Activated T-helper 1 cell treated with anti-CD3 and anti-CD28 coated beads, Interleukin-12 subunit alpha, Interleukin-12 subunit beta, Interleukin-2, Interleukin-4 antibody, amounts not matched to agents 30 ng/mL and 10 ng/mL and 1 ng/mL, durations not matched to agents 14 hours and 24 hours and 36 hours (primary cell): ENCODE measurements around the gene FOXL1. TPM values are rescaled to one million over a fixed set of nuclear protein-coding genes. Genes with fewer than 3 reads are reported as not detected.

Experiments
- DNase-seq: peaks from one replicate; pipeline ENCODE4 v3.0.0; 2021; ENCODE audit warnings: low spot score
- H3K27ac Mint-ChIP-seq: one replicate; pipeline ENCODE4 v1.8.0; 2021; ENCODE audit warnings: mild to moderate bottlenecking, mixed read lengths
- H3K27me3 Mint-ChIP-seq: one replicate; pipeline ENCODE4 v1.8.0; 2022; ENCODE audit warnings: mild to moderate bottlenecking, moderate library complexity, mixed read lengths; ENCODE audit not compliant: insufficient read depth
- H3K36me3 Mint-ChIP-seq: one replicate; pipeline ENCODE4 v1.8.0; 2021; ENCODE audit warnings: low read depth, mixed read lengths
- H3K4me1 Mint-ChIP-seq: one replicate; pipeline ENCODE4 v1.8.0; 2021; ENCODE audit warnings: low read depth, mixed read lengths
- H3K4me3 Mint-ChIP-seq: one replicate; pipeline ENCODE4 v1.8.0; 2021; ENCODE audit warnings: mild to moderate bottlenecking, moderate library complexity, mixed read lengths
- H3K9me3 Mint-ChIP-seq: one replicate; pipeline ENCODE4 v1.8.0; 2021; ENCODE audit warnings: mixed read lengths
- intact Hi-C: fragments of 100-400 bp; cut with micrococcal nuclease; formaldehyde crosslinking; loops from one replicate; pipeline ENCODE4 v1.15.1; 2024
- total RNA-seq: library from RNA; stranded (reverse); gene quantifications from 2 replicates; pipeline ENCODE4 v1.2.3, GENCODE V29; 2022

FOXL1 gene
- total RNA-seq, 1 donor from 2014 or later: not detected

GRCh38 chr16:86566966-86567700 lies 11.2 kb upstream of the FOXL1 start:
- H3K27me3 Mint-ChIP-seq: peaks cover 67% of the 10 kb centered on the region
- intact Hi-C loops: no loop called here
- H3K27ac Mint-ChIP-seq: no peak overlapping the region
- peak overlapping the region; percentile 15 for H3K4me3 Mint-ChIP-seq
- H3K36me3 Mint-ChIP-seq: no peaks in the 10 kb centered on the region
- H3K9me3 Mint-ChIP-seq: no peaks in the 10 kb centered on the region
- peaks cover 9% of the 10 kb centered on the region for H3K4me1 Mint-ChIP-seq
- no peak for DNase-seq

DNA sequence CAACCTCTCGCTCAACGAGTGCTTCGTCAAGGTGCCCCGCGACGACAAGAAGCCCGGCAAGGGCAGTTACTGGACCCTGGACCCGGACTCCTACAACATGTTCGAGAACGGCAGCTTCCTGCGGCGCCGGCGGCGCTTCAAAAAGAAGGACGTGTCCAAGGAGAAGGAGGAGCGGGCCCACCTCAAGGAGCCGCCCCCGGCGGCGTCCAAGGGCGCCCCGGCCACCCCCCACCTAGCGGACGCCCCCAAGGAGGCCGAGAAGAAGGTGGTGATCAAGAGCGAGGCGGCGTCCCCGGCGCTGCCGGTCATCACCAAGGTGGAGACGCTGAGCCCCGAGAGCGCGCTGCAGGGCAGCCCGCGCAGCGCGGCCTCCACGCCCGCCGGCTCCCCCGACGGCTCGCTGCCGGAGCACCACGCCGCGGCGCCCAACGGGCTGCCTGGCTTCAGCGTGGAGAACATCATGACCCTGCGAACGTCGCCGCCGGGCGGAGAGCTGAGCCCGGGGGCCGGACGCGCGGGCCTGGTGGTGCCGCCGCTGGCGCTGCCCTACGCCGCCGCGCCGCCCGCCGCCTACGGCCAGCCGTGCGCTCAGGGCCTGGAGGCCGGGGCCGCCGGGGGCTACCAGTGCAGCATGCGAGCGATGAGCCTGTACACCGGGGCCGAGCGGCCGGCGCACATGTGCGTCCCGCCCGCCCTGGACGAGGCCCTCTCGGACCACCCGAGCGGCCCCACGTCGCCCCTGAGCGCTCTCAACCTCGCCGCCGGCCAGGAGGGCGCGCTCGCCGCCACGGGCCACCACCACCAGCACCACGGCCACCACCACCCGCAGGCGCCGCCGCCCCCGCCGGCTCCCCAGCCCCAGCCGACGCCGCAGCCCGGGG lies 10.4 kb upstream of the FOXL1 start:
- intact Hi-C loops: no loop called here
- no peak overlapping the region for H3K27ac Mint-ChIP-seq
- H3K4me3 Mint-ChIP-seq: no peak overlapping the region
- H3K4me1 Mint-ChIP-seq: peaks cover 9% of the 10 kb centered on the region
- H3K9me3 Mint-ChIP-seq: no peaks in the 10 kb centered on the region
- DNase-seq: no peak
- H3K27me3 Mint-ChIP-seq: peaks cover 69% of the 10 kb centered on the region
- no peaks in the 10 kb centered on the region for H3K36me3 Mint-ChIP-seq

GRCh38 chr16:86568677-86569623 lies 9.4 kb upstream of the FOXL1 start:
- intact Hi-C loops: no loop called here
- Mint-ChIP-seq H3K4me3 (no peak overlapping the region), H3K27me3 (peaks cover 69% of the 10 kb centered on the region), H3K27ac (peak overlapping the region; percentile 61), H3K4me1 (peaks cover 2% of the 10 kb centered on the region), H3K9me3 (no peaks in the 10 kb centered on the region), H3K36me3 (no peaks in the 10 kb centered on the region)
- DNase-seq: no peak

- no peaks in the 10 kb centered on the region for H3K9me3 Mint-ChIP-seq
- no peaks in the 10 kb centered on the region for H3K4me1 Mint-ChIP-seq
- no peak for DNase-seq
- intact Hi-C loops: loop anchor here (5.0 kb wide), 1 partner anchor 92 kb away; no protein-coding TSS in a partner anchor
- no peak overlapping the region for H3K4me3 Mint-ChIP-seq
- H3K36me3 Mint-ChIP-seq: no peaks in the 10 kb centered on the region
- peaks cover 66% of the 10 kb centered on the region for H3K27me3 Mint-ChIP-seq
- H3K27ac Mint-ChIP-seq: no peak overlapping the region
Observed at GRCh38 chr16:86569701-86570447, 8.5 kb upstream of the FOXL1 start.

DNA sequence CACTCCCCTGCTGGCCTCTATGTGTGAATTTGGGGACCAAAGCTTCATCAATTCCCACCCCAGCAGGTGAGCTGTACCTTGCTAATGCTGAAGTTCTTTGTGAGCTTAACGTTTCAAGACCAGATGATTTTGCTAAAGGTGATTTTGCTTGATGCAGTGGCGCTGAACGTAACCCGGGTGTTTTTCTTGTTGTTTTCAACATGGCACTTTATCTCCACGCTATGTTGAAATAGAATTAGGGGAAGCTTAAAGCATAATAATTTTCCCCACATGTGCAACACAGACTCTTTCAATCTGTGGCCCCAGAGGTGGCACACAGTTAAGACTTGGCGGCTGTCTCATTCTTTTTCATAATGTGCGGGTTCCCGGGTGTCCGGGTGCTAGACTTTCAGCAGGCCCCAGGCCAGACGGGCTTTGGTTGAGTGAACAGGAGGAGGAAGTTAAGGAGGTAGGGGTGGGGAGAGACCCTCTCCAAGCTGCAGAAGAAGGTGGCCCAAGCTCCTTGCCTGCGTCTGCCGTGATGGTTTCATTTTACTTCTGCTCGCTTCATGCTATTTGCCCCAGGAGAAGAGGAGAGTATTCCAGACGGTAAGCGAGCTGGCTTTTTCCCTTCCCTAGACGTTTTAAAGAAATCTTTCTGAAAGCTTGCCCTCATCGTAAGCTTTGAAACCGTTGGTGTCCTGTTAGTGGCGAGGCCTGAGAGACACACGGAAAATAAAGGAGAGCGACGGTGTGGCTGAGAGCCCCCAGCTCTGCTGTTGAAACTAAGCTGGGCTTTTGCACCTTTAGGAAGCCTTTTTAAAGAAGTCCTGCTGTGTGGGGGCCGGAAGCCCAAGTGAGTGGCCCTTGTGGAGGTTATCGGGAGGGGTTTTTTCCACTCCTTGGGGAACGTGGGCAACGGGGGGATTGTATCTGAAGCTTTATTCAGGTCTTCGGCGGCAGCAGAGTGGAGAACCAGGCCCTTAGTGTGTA lies 7.5 kb upstream of the FOXL1 start:
- Mint-ChIP-seq H3K36me3 (no peaks in the 10 kb centered on the region), H3K4me1 (no peaks in the 10 kb centered on the region), H3K4me3 (no peak overlapping the region), H3K9me3 (no peaks in the 10 kb centered on the region), H3K27ac (no peak overlapping the region), H3K27me3 (peaks cover 61% of the 10 kb centered on the region)
- intact Hi-C loops: loop anchor here (5.0 kb wide), 1 partner anchor 91 kb away; no protein-coding TSS in a partner anchor
- DNase-seq: no peak

DNA sequence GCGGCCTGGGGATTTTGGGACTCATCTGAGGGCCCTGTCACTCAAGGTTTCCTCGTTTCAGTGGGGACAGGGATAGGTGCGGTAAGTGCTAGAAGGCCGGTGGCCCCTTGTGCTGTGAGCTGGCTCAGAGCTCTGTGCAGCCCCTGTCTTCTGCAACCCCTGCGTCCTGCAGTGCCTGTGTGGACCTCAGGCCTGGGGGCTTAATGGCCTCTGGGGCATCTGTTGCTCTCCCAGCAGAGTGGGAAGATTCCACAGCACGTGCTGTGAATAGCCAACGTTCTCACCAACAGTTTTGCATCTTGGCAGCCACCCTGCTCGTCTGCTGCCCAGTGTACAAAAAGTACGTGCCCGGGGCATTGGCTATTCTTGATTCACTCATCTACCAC lies 6.8 kb upstream of the FOXL1 start:
- DNase-seq: no peak
- Mint-ChIP-seq H3K27me3 (peaks cover 61% of the 10 kb centered on the region), H3K4me3 (no peak overlapping the region), H3K27ac (no peak overlapping the region), H3K4me1 (peaks cover 5% of the 10 kb centered on the region), H3K9me3 (no peaks in the 10 kb centered on the region), H3K36me3 (no peaks in the 10 kb centered on the region)
- intact Hi-C loops: loop anchor here (5.0 kb wide), 1 partner anchor 91 kb away; no protein-coding TSS in a partner anchor

DNA sequence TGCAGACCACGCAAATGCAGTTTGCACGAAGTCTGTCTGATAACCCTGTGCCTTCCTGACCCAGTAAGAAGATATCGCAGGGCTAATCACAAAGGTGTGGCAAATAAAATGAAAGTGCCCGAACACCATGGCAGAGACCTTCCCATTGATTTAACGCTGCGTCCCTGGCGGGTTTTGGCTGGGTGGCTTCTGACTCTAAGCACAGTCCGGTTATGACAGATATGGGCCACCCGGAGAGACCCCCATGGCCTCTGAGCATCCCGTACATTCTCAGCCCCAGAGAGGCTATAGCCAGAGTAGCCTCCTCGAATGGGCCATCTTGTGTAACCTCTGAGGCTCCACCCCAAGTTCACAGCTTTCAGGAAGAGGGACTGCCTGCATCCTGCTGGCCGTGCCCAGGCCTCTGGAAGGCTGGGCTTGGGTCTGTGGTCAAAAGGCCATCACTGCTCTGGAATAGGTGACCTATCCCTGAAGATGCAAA lies 6.3 kb upstream of the FOXL1 start:
- peaks cover 5% of the 10 kb centered on the region for H3K4me1 Mint-ChIP-seq
- H3K27ac Mint-ChIP-seq: no peak overlapping the region
- H3K36me3 Mint-ChIP-seq: no peaks in the 10 kb centered on the region
- H3K9me3 Mint-ChIP-seq: no peaks in the 10 kb centered on the region
- H3K4me3 Mint-ChIP-seq: no peak overlapping the region
- intact Hi-C loops: loop anchor here (5.0 kb wide), 1 partner anchor 90 kb away; no protein-coding TSS in a partner anchor
- DNase-seq: no peak
- H3K27me3 Mint-ChIP-seq: peaks cover 62% of the 10 kb centered on the region

- intact Hi-C loops: loop anchor here (5.0 kb wide), 1 partner anchor 90 kb away; no protein-coding TSS in a partner anchor
- H3K4me1 Mint-ChIP-seq: peaks cover 5% of the 10 kb centered on the region
Observed at GRCh38 chr16:86572606-86573005, 5.7 kb upstream of the FOXL1 start.

DNA sequence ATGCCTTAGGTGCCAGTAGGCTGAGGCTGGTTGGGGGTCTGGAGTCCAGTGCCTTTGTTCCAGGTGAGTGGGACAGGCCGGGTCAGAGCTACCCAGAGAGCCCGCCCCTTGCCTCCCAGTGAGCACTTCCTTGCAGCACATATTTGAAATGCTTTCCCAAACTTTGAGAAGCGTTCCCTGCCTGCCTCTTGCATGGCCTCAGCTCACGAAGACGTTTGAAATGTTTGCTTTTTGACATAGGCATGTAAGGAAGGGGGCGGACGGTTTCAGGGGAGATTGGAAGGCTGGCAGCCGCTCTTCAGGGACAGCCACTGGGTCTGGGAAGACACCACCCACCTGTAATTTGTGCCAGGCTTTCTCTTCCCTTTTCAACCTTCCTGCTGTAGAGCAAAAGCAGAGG lies 5.1 kb upstream of the FOXL1 start:
- no peak overlapping the region for H3K27ac Mint-ChIP-seq
- no peak overlapping the region for H3K4me3 Mint-ChIP-seq
- no peak for DNase-seq
- H3K9me3 Mint-ChIP-seq: no peaks in the 10 kb centered on the region
- H3K36me3 Mint-ChIP-seq: no peaks in the 10 kb centered on the region
- peaks cover 66% of the 10 kb centered on the region for H3K27me3 Mint-ChIP-seq
- intact Hi-C loops: loop anchor here (5.0 kb wide), 1 partner anchor 89 kb away; no protein-coding TSS in a partner anchor
- H3K4me1 Mint-ChIP-seq: peaks cover 5% of the 10 kb centered on the region

More at GRCh38 chr16:86572606-86573005, 5.7 kb upstream of the FOXL1 start:
- no peak for DNase-seq
- H3K27me3 Mint-ChIP-seq: peaks cover 61% of the 10 kb centered on the region
- no peaks in the 10 kb centered on the region for H3K9me3 Mint-ChIP-seq
- no peak overlapping the region for H3K27ac Mint-ChIP-seq
- no peak overlapping the region for H3K4me3 Mint-ChIP-seq
- no peaks in the 10 kb centered on the region for H3K36me3 Mint-ChIP-seq

- H3K27ac Mint-ChIP-seq: no peak overlapping the region
- intact Hi-C loops: loop anchor here (5.0 kb wide), 1 partner anchor 88 kb away; no protein-coding TSS in a partner anchor
- peaks cover 67% of the 10 kb centered on the region for H3K27me3 Mint-ChIP-seq
Observed at GRCh38 chr16:86573646-86574508, 4.5 kb upstream of the FOXL1 start.

More at GRCh38 chr16:86573646-86574508, 4.5 kb upstream of the FOXL1 start:
- DNase-seq: no peak
- no peak overlapping the region for H3K4me3 Mint-ChIP-seq
- no peaks in the 10 kb centered on the region for H3K36me3 Mint-ChIP-seq
- no peaks in the 10 kb centered on the region for H3K9me3 Mint-ChIP-seq
- H3K4me1 Mint-ChIP-seq: peaks cover 5% of the 10 kb centered on the region
